HG02885 (cell line): Measurements from ENCODE around the gene SERINC3.

ENCODE experiments used
- ATAC-seq: cut with Tn5 transposase; IDR thresholded peaks from one replicate; pipeline ENCODE4 v1.9.1; 2021; ENCODE audit warnings: mild to moderate bottlenecking; ENCODE audit not compliant: unreplicated experiment, poor library complexity

Gene SERINC3

DNA sequence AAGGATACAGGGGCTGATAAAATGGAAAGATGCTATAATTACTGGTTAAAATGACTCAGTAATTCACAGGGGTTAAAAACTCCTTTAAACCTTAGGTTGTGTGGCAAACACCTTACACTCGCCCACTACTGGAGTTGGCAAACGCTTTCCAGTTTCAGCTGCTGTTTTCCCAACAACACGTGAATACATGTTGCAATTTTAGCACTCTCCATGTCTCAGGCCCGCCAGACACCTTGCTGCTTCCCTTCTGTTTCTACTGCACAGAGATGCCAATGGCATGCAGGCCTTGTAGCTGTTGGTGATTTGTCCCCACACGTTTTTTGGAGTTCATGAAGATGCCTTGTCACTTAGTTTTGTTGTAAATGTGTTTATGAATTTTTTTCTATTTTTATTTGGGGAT lies 51.5 kb downstream of the SERINC3 start:
- no peak for ATAC-seq

DNA sequence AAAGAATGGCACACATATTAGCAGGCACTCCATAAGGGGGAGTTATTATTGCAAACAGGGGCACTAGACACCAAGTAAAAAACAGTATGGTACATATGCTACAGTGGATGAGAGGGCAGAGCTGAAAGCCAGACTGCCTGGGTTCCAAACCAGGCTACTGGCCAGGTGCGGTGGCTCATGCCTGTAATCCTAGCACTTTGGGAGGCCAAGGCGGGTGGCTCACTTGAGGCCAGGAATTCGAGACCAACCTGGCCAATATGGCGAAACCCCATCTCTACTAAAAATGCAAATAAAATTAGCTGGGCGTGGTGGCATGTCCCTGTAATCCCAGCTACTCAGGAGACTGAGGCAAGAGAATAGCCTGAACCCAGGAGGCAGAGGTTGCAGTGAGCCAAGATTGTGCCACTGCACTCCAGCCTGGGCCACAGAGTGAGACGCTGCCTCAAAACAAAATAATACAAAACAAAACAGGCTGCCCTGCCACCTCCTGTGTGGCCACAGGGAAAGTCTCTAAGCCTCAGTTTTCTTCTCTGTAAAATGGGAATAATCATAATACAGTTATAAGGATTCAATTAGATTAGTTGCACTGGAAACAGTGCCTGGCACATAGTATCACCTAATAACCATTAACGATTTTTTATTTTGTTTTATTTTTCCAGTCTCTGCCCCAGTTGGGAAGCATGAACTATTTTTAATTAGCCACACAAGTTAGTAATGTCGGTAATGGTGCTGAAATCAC lies 53.7 kb downstream of the SERINC3 start:
- ATAC-seq: no peak

GRCh38 chr20:44467289-44467883 lies 54.5 kb downstream of the SERINC3 start:
- ATAC-seq: no peak

DNA sequence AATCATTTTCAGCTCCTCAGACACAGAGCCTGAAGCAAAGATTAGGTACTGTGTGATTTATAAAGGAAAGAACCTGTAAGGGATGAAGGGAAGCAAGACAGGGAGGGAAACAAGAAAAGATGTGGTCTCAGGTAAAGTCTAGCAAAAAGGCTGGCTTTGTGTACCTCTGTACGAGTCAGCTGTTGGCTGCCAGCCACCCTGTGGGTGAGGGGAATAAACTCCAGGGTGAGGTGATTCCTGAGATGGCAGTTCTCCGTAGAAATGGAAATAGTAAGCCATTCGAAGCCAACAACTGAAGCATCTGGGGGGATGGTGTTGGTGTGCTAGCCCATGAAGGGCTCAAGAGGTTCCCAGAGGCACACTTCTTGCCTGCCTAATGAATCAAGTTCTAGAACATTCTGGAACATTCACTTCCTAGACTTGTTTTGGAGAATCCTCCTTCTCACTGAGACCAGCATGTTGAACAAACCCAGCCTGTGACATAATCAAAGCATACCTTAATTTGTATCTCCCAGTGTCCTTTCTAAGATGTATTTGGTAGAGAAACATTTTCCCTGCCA lies 56.8 kb downstream of the SERINC3 start:
- ATAC-seq: no peak

GRCh38 chr20:44464514-44464913 lies 57.4 kb downstream of the SERINC3 start:
- no peak for ATAC-seq

GRCh38 chr20:44463466-44463865 lies 58.4 kb downstream of the SERINC3 start:
- ATAC-seq: no peak

- ATAC-seq: no peak
Measured at GRCh38 chr20:44461803-44462174, 60.1 kb downstream of the SERINC3 start.

DNA sequence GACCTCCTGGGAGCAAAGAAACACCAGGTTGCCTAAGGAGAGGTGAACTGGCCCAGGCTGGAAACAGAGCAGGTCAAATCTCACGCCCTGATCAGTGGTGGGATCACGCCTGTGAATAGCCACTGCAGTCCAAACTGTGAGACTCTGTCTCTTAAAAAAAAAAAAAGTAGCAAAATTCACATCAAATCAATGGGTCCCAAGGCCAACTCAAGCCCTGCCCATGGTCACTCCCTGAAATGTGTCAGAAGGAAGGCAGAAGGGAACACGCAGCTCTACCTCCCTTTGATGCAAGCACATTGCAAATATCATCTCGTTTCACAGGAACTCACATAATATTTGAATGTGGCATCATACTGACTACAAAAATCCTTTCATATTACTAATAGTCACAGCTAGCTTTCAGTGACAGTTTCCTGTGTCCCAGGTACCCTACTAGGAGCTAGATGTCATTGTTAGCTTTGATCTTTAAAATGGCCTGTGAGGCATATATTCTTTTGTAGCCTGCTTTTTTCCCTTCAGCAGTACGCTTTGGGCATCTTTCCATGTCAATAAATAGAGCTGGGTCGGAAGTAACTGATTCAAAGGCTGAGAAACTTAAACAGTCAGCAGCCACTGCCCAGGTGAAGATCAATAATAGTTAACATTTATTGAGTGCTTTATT lies 60.6 kb downstream of the SERINC3 start:
- ATAC-seq: no peak

- no peak for ATAC-seq
Measured at GRCh38 chr20:44460795-44461141, 61.1 kb downstream of the SERINC3 start.

- no peak for ATAC-seq
Measured at GRCh38 chr20:44459271-44459670, 62.6 kb downstream of the SERINC3 start.

DNA sequence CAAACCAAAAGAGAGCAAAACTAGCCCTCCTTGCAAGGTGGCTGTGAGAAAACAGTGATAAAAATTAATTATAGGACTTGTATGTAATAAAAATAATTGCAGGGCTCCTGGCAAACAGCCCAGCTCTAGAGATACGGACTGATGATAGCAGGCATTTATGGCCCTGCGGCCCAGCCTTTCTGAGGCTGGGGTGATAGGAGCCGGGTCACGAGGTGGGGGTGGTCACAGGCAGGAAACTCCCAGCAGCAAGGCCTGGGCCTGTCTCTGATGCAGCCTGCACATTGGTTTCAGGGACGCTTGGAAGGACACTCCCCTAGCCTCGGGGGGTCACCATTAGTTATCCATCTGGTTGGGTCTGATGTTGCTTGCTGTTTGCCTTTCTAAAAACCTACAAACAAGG lies 64.9 kb downstream of the SERINC3 start:
- ATAC-seq: no peak

- no peak for ATAC-seq
Measured at GRCh38 chr20:44456611-44457010, 65.3 kb downstream of the SERINC3 start.

- ATAC-seq: no peak
Measured at GRCh38 chr20:44455126-44455525, 66.7 kb downstream of the SERINC3 start.

- no peak for ATAC-seq
Measured at GRCh38 chr20:44454306-44454963, 67.4 kb downstream of the SERINC3 start.

- ATAC-seq: no peak
Measured at GRCh38 chr20:44450903-44451450, 70.9 kb downstream of the SERINC3 start.

- no peak for ATAC-seq
Measured at GRCh38 chr20:44450281-44450889, 71.5 kb downstream of the SERINC3 start.

DNA sequence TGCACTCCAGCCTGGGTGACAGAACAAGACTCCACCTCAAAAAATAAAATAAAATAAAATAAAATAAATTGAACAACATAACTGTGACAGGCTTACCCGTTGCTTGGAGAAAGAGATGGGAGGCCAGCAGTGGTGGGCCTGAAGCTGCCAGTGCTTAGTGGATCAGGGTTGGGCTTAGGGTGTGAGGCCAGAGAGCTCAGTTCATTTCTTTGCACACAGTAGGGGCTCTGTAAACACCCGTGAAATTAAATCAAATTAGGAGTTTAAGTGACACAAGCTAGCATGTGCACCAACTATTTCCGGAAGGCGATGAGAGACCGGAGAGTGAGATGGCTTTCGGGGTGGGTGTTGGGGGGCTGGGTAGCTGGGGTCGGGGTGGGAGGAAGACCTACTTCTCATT lies 72.0 kb downstream of the SERINC3 start:
- no peak for ATAC-seq

DNA sequence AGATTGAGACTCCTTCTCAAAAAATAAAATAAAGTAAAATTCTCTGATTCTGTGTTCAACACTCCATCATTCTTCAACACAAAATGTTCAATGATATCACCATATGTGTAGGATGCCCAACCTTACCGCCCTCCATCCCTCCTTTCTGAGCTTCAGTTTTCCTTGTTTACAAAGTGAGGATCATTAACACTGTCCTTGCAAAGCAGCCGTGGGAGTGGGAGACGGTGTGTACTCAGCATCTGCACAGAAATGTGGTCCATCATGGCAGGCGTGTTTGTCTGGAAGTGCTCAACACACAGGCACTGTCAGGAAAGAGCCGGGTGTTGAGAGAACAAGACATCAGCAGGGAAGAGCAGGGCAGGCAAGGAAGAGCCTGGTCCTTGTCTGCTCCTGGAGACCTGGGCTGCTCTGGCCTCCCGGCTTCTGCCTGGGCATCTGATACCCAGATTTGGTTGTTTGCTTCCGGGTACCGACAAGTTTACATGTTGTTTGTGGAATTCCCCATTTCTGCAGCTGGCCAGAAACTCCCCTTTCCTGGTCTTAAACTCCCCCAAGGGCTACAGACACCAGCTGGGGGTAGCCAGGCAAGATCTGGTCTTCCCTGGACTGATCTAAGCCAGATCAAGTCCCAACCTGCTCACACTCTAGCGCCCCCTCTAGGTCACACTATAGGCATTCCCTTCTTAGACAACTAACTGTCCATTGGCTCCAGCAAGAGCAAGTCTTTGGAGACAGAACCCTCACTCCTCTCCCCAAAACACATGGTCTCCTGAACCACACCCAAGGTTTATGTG lies 72.9 kb downstream of the SERINC3 start:
- ATAC-seq: no peak

DNA sequence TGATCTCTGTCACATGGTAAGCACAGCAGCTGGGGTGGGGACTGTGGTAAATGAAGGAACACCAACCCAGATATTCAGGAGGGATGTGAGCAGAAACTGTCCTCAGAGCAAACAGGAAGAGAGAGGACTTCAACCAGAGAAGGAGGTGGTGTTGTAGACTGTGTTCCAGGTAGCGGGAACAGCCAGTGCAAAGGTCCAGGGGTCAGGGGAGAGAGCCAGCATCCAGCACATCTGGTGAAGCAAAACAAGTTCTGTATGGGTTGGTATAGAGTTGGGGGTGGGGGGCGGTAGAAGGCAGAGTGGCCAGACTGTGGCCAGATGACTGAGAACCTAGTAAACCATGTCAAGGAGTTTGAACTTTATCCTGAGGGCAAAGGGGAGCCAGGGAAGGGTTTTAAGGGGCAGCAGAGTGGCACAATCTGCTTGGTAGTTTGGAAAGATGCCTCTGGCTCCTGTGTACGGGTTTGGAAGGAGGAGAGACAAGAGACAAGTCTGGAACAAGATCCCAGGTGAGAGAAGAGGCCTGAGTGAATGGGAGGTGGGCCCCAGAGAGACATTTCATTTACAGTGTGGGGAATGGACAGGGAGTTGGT lies 73.9 kb downstream of the SERINC3 start:
- ATAC-seq: no peak
